ENCODE results near the gene CAND1. TPM values are rescaled to one million over a fixed set of nuclear protein-coding genes. Genes with fewer than 3 reads are reported as not detected.

Gene CAND1
- total and polyA plus RNA-seq, 9 of the 15 experiments (the other 6 are each of a cell fraction or from before 2014, with no cell fraction given) = 24.0 to 167 (median 77.5) TPM

DNA sequence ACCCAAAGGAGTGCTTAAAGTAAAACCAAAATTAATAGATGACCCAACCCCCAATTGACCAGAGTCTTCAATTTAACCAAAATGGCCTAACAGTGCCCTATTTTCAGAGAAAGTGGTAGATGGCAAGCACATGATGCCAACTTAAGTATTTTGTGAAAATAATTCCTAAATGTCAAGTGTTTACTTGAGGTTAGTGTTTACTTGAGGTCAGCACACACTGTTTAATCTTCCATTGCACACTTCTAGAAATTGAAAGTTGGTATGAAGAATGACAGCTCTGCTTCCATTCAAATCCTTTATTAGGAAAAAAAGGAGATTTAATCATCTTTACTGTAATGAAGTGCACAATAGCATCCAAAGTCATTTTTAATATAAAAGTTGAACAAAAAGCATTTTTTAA lies 25.9 kb upstream of the CAND1 start:
- POLR2A ChIA-PET = no interaction called here
- no peaks in the 10 kb centered on the region for H3K79me2 ChIP-seq (ENCODE audit: control insufficient read depth, insufficient read depth, low read length)
- no peaks in the 10 kb centered on the region for H3K27me3 ChIP-seq (ENCODE audit: control insufficient read depth in 2 of 2, insufficient read depth in 2 of 2, low read length in 2 of 2)
- in situ Hi-C loops (cut with MboI) = no loop called here
- H3K4me3 ChIP-seq = no peak overlapping the region
- no peak overlapping the region for H3K4me2 ChIP-seq (ENCODE audit: insufficient read depth, low read length)
- ATAC-seq (no peak), FAIRE-seq (no peak), DNase-seq (ENCODE audit: extremely low read depth in 1 of 4, low spot score in 3 of 4) (no peak)
- H3K27ac ChIP-seq (ENCODE audit: extremely low read depth, low read depth, low read length) = no peak overlapping the region
- no peak overlapping the region for H2AFZ ChIP-seq (ENCODE audit: low read depth, low read length)
- no peak overlapping the region for H3K9ac ChIP-seq (ENCODE audit: insufficient read depth in 1 of 2, low read depth in 2 of 2, low read length in 2 of 2)
- no peaks in the 10 kb centered on the region for H3K36me3 ChIP-seq (ENCODE audit: control insufficient read depth, insufficient read depth, low read length)
- peaks cover 0 to 4% of the 10 kb centered on the region in 2 experiments; a peak in 1 of 5 replicates for H3K4me1 ChIP-seq (replicated peaks in 1 of 2; ENCODE audit: control insufficient read depth in 2 of 2, insufficient read depth in 2 of 2, low read length in 2 of 2)
- TF ChIP-seq RBM34 (IDR thresholded peaks at IDR 0.05; ENCODE audit: borderline replicate concordance, insufficient read depth, low read length) (no peak), CC2D1A (IDR thresholded peaks at IDR 0.05) (no peak), HDAC1 (IDR thresholded peaks at IDR 0.05) (no peak), ZNF699 (CRISPR knock-in tag; IDR thresholded peaks at IDR 0.05; ENCODE audit: insufficient replicate concordance) (no peak), E2F3 (CRISPR knock-in tag; IDR thresholded peaks at IDR 0.05) (no peak), ATF7 (IDR thresholded peaks at IDR 0.05) (no peak), MEIS2 (IDR thresholded peaks at IDR 0.05; ENCODE audit: partially characterized antibody) (no peak), MXI1 (IDR thresholded peaks at IDR 0.05; ENCODE audit: low read depth, low read length) (no peak), KDM5B (IDR thresholded peaks at IDR 0.05; ENCODE audit: insufficient replicate concordance, low read depth, low read length) (no peak), TAF1 (IDR thresholded peaks at IDR 0.05; ENCODE audit: control insufficient read depth, extremely low read depth, insufficient read depth, low read length, severe bottlenecking) (no peak), ZNF830 (CRISPR knock-in tag; IDR thresholded peaks at IDR 0.05) (no peak), NR1H2 (CRISPR knock-in tag; IDR thresholded peaks at IDR 0.05) (no peak), U2AF2 (optimal IDR thresholded peaks at IDR 0.05; ENCODE audit: low read depth, low read length) (no peak), HMBOX1 (IDR thresholded peaks at IDR 0.05) (no peak), BRF1 (IDR thresholded peaks at IDR 0.05; ENCODE audit: borderline replicate concordance, extremely low read depth, insufficient read length) (no peak), ZNF146 (CRISPR knock-in tag; IDR thresholded peaks at IDR 0.05; ENCODE audit: unreplicated experiment) (no peak), NFRKB (IDR thresholded peaks at IDR 0.05; ENCODE audit: low read depth) (no peak)
- TF ChIP-seq, protein P1, sequence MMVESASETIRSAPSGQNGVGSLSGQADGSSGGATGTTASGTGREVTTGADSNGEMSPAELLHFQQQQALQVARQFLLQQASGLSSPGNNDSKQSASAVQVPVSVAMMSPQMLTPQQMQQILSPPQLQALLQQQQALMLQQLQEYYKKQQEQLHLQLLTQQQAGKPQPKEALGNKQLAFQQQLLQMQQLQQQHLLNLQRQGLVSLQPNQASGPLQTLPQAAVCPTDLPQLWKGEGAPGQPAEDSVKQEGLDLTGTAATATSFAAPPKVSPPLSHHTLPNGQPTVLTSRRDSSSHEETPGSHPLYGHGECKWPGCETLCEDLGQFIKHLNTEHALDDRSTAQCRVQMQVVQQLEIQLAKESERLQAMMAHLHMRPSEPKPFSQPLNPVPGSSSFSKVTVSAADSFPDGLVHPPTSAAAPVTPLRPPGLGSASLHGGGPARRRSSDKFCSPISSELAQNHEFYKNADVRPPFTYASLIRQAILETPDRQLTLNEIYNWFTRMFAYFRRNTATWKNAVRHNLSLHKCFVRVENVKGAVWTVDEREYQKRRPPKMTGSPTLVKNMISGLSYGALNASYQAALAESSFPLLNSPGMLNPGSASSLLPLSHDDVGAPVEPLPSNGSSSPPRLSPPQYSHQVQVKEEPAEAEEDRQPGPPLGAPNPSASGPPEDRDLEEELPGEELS (CRISPR knock-in tag; IDR thresholded peaks at IDR 0.05; ENCODE audit: borderline replicate concordance) = no peak
- TF ChIP-seq, protein P2, sequence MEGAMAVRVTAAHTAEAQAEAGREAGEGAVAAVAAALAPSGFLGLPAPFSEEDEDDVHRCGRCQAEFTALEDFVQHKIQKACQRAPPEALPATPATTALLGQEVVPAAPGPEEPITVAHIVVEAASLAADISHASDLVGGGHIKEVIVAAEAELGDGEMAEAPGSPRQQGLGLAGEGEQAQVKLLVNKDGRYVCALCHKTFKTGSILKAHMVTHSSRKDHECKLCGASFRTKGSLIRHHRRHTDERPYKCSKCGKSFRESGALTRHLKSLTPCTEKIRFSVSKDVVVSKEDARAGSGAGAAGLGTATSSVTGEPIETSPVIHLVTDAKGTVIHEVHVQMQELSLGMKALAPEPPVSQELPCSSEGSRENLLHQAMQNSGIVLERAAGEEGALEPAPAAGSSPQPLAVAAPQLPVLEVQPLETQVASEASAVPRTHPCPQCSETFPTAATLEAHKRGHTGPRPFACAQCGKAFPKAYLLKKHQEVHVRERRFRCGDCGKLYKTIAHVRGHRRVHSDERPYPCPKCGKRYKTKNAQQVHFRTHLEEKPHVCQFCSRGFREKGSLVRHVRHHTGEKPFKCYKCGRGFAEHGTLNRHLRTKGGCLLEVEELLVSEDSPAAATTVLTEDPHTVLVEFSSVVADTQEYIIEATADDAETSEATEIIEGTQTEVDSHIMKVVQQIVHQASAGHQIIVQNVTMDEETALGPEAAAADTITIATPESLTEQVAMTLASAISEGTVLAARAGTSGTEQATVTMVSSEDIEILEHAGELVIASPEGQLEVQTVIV (CRISPR knock-in tag; IDR thresholded peaks at IDR 0.05; ENCODE audit: borderline replicate concordance) = no peak
- intact Hi-C loops (cut with micrococcal nuclease) = no loop called here
- CTCF ChIA-PET (ENCODE audit: low intra/inter-chr PET ratio) = no interaction called here
- BruUV-seq (replicated peaks) = no TSS peak
- no peaks in the 10 kb centered on the region for H3K9me1 ChIP-seq (ENCODE audit: control insufficient read depth, insufficient read depth, low read length)
- H3K9me3 ChIP-seq (replicated peaks; ENCODE audit: control insufficient read depth, insufficient read depth, low read depth, low read length) = no peaks in the 10 kb centered on the region
- no peaks in the 10 kb centered on the region for H4K20me1 ChIP-seq (replicated peaks; ENCODE audit: control insufficient read depth, insufficient read depth, low read length)

All from K562 (cell line).